GOT3 (cell line): Measurements from ENCODE around the gene PCID2.

Source experiments
- DNase-seq: peaks from one replicate; lab custom pipeline; 2025; ENCODE audit warnings: mixed read lengths; lab: John Stamatoyannopoulos, UW

The PCID2 gene

GRCh38 chr13:113187263-113187669 lies 21.2 kb downstream of the PCID2 start:
- peak; percentile 64 for DNase-seq

- DNase-seq = no peak
These were observed 22.2 kb downstream of the PCID2 start for GRCh38 chr13:113186061-113186900.

DNA sequence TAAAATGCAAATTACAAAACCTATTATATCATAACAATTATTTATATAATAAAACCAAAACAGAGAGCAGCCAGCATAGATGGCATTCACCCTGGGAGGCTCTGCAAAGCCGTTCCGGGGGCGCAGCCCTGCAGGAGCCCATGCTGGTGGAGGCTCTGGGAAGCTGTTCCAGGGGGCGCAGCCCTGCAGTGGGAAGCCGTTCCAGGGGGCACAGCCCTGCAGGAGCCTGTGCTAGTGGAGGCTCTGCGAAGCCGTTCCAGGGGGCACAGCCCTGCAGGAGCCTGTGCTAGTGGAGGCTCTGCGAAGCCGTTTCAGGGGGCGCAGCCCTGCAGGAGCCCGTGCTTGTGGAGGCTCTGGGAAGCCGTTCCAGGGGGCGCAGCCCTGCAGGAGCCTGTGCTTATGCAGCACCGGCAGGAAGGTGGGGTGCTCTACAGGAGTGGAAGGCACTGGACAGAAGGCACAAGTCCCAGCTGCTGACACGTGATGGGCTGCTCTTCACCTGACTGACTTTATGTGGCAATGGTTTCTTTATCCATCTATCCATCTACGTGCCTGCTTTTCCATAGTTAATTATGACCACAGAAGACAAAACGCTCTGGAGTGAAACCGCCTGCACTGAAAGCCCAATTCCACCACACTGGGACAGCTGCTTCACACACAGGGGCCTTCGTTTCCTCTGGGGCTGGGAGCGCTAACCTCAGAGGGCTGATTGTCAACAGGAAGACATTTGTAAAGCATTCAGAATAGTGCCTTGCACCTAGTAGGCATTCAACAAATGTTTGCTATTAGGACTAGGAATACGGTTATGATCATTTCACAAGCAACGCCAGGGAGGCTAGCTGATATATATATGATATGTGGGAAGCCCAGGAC lies 23.7 kb downstream of the PCID2 start:
- DNase-seq = no peak

GRCh38 chr13:113183450-113184129 lies 24.9 kb downstream of the PCID2 start:
- no peak for DNase-seq

GRCh38 chr13:113182046-113182445 lies 26.4 kb downstream of the PCID2 start:
- no peak for DNase-seq

GRCh38 chr13:113179374-113180230 lies 28.9 kb downstream of the PCID2 start:
- no peak for DNase-seq

DNA sequence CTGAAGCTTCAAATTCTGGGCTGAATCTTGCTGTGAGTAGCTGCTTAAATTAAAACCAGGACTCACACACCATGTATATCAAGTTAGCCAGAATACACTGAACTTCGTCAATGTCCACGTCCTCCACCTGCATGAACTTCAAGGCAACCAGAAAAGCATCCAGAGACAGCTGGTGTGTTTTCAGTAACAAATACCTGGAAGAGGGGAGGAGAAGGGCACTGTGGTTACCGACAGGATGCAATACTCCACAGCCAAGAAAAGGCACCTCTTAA lies 29.6 kb downstream of the PCID2 start:
- no peak for DNase-seq

DNA sequence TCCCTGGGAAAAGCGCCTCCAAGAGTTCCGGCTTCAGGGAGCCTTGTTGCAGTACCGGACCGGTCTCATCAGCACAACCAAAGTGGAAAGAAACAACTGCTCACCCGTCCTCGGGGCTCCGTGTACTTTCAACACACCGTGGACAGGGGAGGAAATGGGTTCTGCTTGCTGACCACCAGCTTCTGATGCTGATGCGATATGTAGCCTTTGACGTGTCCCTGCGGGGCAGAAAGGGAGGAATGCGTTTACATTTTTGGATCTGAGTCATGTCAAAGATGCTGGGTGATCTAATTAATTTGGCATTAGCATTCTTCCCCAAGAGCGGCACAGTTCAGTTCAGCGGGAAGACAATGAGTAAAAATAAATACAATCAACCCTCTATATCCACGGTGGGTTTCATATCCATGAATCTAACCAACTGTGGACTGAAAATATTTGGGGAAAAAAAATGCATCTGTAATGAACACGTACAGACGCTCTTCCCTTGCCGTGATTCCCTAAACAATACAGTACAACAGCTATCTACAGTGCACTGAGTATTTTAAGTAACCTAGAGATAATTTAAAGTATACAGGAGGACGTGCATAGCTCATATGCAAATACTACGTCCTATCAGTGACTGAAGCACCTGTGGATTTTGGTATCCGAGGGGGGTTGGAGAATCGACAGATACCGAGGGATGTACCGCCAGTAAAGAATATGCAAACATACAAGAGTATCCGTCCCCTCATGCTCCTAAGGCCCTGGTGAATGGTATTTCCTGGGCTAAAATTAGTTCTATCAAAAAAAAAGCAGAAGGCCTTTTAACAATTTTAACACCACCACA lies 30.2 kb downstream of the PCID2 start:
- DNase-seq = no peak

GRCh38 chr13:113176822-113177221 lies 31.6 kb downstream of the PCID2 start:
- DNase-seq = no peak

DNA sequence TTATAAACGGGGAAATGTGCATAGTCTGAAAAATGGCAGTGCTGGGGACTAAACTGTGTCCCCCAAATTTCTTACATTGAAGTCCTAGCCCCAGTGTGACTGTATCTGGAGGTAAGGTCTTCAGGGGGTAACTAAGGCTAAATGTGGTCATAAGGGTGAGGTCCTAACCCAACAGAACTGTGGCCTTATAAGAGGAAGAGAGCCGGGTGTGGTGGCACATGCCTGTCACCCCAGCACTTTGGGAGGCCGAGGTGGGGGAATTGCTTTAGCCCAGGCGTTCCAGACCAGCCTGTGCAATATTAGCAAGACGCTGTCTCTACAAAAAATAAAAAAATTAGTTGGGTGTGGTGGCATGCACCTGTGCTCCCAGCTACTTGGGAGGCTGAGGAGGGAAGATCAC lies 32.2 kb downstream of the PCID2 start:
- no peak for DNase-seq

DNA sequence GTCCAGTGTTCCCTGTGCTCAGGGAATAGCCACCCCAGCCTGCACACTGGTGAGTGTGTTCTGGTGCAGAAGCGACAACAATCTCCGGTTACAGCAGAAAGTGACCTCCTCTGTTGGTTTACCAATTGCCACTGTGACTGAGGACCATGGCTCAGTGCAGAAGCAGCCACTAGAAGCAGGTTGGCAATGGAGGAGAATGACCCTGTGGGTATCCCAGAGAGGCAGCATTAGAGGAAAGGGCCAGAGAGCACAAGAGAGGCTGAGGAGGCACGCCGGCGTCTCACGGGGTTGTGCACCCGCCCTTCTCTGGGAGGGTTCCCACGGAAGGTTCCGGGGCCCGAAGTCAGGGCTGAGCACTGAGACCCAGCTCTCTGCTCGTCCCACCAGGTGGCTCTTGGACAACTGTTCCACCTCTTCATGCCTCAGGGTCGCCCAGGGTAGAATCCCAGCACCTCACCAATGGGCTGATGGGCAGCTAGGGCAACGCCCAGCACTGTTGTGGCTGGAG lies 36.0 kb downstream of the PCID2 start:
- no peak for DNase-seq

GRCh38 chr13:113171250-113172125 lies 37.0 kb downstream of the PCID2 start:
- DNase-seq = no peak

- DNase-seq = no peak
These were observed 38.0 kb downstream of the PCID2 start for GRCh38 chr13:113170511-113170910.

GRCh38 chr13:113169277-113170272 lies 38.9 kb downstream of the PCID2 start:
- no peak for DNase-seq

- no peak for DNase-seq
These were observed 40.3 kb downstream of the PCID2 start for GRCh38 chr13:113168211-113168610.

GRCh38 chr13:113167575-113167974 lies 40.9 kb downstream of the PCID2 start:
- no peak for DNase-seq

DNA sequence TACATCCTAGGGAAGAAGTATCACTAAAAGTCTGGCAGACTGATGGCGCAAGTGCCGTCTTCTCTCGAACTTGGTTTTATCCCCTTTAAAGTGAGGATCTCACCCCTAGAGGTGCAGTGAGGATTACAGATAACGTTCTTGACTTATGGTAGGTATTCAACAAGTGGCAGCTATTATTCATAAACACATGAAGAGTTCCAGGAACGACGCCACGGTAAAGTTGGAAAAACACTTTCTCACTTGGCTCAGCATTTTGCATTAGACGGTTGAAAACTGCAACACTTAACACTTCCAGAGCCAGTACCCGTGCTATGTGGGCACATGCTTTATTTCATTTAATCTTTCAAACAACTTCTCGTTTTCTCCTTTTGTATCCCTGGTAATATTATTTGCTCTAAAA lies 41.3 kb downstream of the PCID2 start:
- no peak for DNase-seq

DNA sequence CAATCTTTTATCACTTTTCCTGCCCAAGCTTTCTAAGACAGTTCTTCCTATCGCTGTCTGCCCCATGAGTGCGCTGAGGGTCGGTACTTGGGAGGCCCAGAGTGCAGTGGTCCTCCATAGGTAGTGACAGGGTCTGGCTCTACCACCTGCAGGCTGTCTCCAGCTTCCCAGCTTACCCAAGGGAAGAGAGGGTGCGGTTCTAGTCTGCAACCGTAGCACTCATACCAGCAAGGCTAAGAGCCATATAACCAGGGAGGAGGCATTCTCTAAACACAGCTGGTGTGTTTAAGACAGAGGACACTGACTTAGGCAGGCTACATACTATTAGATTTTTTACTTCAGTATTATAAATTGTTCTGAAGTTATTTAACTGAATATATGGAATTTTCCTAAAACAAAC lies 41.8 kb downstream of the PCID2 start:
- DNase-seq = no peak
